Kidney glomerular epithelial cell (primary cell): Measurements from ENCODE around the gene LCN2.
"Not testable (repeated sequence)": the region's sequence is repeated elsewhere in the genome, so short reads cannot be mapped to it uniquely, and the experiment has no call there.

Source experiments
- DNase-seq: peaks from one replicate; lab custom pipeline; 2025; lab: John Stamatoyannopoulos, UW

The LCN2 gene

DNA sequence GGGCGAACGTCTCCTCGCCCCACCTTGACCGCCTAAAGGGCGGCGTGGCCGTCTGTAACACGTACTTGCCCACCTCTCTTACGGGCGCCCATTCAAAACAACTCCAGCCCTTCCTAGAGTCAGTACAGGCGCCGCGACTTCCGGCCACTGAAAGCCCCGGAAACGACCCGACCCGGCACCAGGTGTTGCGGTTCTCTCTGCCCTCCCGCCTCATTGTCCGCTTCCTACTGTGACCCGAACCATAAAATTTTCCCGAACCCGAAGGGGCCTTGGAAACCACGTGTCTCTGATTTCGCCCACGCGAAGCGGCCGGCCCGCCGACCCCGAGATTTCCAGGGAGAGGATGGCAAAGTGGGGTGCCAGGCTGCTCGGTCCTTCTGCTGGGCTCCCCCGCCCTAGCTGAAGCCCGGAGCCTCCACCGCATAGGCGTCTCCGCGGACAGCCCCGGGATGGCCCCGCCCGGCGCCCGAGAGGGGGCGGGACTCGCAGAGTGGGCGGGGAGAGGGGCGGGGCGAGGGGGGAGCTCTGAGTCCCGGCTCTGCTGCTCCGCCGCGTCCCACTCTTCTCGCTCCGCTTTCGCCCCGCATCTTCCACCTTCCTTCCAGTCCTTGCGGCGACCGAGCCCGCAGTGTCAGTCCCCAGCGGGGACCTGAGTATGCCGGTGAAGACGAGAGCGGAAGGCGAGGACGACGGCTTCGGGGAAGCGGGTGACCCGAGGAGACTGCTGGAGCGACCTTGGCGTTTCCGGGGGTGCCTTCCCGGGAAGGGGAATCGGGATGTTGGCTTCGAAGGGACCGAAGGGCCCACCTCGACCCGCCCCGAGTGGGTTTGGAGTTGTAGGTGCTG lies 21.0 kb upstream of the LCN2 start:
- DNase-seq, result peak; percentile 78

DNA sequence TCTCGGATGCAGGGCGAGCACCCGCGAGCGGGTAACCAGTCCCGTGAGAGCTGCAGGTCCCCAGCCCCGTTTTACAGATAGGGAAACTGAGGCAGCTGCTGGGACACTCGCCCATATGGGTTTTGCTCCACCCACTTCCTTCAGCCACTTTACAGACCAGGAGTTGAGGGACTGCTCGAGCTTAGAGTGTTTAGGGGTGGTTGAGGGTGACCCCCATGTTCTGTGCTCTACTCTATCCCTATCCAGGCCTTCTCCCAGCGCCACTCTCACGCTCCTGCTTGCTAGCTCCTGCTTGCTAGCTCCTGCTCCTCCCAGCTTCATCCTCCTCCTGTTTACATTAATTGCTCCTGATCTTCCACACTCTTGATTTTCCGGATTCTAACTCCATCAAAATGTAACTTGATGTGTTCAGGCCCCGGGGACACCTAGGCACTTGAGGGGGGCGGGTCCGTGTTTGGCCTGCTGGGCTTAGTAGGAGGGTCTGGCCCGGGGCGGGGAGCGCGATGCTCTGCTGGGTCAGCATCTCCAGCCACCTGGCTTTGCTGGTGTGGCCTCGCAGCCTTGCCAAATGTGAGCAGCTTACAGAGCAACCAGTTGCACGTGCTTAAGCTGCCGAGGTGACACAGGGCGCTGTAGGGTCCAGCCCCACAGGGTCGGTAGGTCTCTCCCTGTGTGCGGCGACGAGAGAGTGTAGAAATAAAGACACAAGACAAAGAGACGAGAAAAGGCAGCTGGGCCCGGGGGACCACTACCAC lies 20.2 kb upstream of the LCN2 start:
- DNase-seq, result no peak

DNA sequence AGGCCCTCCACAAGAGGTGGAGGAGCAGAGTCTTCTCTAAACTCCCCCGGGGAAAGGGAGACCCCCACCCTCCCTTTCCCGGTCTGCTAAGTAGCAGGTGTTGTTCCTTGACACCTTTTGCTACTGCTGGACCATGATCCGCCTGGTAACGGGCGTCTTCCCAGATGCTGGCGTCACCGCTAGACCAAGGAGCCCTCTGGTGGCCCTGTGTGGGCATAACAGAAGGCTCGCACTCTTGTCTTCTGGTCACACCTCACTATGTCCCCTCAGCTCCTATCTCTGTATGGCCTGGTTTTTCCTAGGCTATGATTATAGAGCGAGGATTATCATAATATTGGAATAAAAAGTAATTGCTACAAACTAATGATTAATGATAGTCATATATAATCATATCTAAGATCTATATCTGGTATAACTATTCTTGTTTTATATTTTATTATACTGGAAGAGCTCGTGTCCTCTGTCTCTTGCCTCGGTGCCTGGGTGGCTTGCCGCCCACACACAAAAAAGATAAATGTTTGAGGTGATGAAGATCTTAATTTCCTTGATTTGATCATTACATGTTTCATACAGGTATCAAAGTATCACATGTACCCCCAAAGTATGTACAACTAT lies 19.2 kb upstream of the LCN2 start:
- not testable (repeated sequence) for DNase-seq

GRCh38 chr9:128130651-128131050 lies 18.6 kb upstream of the LCN2 start:
- not testable (repeated sequence) for DNase-seq

DNA sequence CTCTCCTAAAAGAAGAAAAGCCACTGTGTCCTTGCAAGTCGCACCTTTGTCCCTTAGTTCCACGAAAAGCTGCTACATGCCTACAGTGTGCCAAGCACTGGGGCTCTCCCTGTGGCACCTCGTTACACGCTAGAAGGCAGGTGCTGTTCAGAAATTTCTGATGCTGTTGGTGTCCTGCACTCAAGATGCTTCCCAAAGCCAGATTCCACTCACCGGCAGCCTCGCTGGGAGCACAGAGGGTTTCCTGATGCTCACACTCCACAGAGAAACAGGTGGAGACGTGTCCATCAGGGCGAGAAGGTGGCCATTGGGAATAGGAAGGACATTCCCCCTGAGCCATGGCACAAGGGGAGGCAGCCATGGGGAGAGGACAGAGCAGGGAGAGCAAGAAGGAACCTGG lies 17.9 kb upstream of the LCN2 start:
- not testable (repeated sequence) for DNase-seq

- DNase-seq, result not testable (repeated sequence)
Observed at GRCh38 chr9:128132139-128132538, 17.1 kb upstream of the LCN2 start.

DNA sequence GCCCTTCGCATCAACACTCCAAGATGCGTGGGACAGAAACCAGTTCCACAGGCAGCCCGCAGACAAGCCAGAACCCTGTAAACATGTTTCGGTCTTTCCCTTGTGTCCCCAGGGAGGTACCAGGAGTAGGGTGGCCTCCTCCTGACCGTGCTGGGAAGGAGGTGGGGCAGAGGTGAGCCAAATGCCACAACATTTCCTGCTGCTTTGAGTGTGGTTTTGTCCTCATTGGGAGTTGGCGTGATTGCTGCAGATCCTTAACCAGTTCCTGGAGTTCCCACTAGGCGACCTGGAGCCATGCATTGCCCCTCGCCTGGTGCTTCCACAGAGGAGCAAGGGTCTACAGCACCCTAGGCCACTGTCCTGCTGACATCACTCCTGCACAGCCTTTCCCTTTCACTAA lies 13.7 kb upstream of the LCN2 start:
- DNase-seq, result not testable (repeated sequence)

GRCh38 chr9:128136816-128137793 lies 12.1 kb upstream of the LCN2 start:
- DNase-seq, result peak; percentile 63

DNA sequence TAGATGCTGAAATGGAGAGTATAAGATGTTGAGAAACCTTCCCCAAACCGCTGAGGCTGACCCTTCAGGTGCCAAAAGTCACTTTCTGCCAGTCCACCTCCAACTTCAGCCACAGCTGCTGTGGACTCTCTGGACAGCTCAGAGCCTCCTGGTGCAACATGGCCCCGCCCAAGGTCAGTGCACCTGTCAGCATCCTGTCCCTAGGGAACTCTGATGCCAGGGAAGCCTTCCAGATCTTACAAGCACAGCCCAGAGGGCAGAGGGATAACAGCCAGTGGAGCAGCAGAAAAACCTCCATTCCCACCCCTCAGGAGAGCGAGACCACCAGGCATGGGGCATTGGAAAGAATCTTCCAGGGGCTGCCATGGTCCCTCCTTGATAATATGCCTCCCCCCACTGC lies 11.3 kb upstream of the LCN2 start:
- no peak for DNase-seq

DNA sequence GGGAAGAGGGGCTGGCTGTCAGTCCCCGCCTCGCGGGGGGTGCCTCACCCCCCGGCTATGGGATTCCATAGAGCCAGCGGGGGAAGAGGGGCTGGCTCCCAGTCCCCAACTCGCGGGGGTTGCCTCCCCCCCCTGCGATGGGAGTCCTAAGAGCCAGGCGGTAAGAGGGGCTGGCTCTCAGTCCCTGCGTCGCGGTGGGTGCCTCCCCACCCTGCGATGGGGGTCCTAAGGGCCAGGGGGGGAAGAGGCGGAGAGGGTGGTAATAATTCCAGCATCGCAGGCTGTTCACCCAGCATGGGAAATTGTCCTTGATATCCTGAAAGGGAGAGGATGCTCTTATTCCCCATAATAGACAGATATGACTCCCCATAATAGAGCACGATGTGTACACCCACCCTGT lies 9.6 kb upstream of the LCN2 start:
- no peak for DNase-seq

- no peak for DNase-seq
Observed at GRCh38 chr9:128141604-128142003, 7.6 kb upstream of the LCN2 start.

GRCh38 chr9:128142061-128142460 lies 7.2 kb upstream of the LCN2 start:
- DNase-seq, result no peak

DNA sequence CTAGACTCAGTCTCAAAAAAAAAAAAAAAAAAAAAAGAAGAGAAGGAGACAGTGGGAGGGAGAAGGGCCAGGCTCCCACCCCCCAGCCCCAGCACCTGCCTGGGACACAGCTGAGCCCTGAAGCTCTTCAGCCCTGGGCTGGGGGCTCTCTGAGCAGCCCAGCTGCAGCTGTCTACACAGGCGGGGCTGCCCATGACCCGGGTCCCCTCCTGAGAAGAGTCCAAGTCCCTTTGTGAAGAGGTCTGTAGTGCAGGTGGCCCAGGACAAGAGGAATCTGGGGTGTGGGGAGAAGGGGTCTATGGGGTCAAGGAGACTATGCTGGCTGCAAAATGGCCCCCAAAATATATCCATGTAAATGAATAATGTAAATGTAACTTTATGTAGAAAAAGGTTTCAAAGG lies 6.7 kb upstream of the LCN2 start:
- no peak for DNase-seq

DNA sequence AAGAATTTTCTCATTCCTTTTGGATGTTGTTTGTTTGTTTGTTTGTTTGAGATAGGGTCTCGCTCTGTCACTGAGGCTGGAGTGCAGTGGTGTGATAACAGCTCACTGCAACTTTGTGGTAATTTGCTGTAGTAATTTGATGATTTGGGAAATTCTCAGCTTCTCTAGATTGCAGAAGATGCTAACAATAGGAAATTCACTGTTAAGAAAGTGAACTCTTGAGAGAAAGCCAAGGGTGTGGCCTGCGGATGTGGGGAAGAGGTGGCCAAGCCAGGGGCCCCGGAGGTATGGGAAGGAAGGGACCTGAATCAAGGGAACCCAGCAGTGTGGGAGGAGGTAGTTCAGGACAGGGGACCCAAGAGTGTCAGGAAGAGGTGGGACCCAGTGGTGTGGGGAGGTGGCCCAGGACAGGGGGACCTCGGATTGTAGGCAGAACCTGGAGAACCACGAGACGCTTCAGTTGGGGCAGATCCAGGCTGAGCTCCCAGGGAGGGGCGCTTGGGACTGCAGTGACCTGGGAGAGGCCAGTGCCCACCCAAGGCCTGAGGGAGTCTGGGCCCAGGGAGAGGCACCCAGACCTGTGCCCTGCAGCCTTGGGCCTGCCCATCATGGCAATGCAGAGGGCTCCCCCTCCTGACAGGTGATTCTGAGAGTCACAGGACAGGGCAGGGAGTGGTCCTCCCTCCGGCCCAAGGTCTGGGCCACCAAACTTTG lies 5.6 kb upstream of the LCN2 start:
- no peak for DNase-seq

DNA sequence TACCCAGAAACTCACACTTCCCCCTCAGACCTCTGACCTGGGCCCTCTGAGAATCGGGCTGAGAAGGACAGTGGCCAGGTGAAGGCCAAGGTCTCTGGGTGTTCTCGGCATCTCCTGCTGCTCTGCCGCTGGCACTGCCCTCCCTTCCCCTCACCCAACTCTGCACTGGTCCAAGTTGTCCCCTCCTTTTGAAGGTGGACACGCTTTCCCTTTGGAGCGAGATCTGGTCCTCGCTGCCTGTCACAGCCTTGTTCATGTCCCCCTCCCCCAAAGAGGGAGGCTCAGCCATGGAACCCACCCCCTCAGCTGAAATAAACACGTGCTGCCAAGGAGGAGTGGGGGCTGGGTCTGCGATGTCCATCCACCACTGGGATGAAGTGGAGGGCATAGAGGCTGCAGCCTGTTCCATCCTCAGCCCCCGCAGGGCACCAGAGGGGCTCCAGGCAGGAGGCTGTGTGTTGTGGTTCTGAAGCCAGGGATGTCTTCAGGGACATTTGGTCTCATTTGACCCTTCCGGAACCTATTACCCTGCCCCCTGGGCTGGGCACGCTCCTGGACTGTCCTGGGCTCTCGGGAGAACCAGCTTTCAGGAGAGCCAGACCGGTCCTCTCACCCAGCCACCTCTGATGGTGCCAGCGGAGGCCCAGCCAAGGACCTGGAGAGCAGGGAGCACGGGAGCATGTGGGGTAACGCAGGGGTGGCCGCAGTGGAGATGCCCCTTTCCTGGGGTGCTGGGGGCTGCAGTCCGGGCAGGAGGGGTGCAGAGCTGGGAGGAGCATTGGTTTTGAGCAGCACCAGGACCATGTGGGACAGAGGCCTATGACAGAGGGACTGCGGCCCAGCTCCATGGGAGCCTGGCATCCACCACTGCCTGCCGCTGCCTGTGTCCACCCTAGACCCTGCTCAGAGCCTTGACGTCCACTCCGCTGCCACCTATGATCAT lies 4.7 kb upstream of the LCN2 start:
- no peak for DNase-seq

DNA sequence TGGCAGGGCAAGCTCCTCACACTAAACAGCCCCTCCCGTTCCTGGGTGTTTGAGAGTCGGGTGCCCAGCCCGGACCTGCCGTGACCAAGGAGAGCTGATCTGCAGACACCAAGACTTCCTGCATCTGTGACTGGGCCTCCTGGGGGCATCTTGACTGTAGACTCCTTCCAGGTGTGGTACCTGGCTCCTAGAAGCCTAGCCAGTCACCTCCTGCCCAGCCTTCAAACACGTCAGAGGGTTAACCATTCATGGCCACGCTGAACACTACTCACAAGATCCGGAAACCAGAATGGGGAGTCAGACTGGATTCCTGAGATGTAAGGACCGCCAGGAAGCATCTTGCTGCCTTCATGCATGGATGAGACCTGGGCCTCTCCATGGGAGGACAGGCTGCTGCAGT lies 3.7 kb upstream of the LCN2 start:
- DNase-seq, result no peak

GRCh38 chr9:128145951-128146351 lies 3.3 kb upstream of the LCN2 start:
- DNase-seq, result no peak

DNA sequence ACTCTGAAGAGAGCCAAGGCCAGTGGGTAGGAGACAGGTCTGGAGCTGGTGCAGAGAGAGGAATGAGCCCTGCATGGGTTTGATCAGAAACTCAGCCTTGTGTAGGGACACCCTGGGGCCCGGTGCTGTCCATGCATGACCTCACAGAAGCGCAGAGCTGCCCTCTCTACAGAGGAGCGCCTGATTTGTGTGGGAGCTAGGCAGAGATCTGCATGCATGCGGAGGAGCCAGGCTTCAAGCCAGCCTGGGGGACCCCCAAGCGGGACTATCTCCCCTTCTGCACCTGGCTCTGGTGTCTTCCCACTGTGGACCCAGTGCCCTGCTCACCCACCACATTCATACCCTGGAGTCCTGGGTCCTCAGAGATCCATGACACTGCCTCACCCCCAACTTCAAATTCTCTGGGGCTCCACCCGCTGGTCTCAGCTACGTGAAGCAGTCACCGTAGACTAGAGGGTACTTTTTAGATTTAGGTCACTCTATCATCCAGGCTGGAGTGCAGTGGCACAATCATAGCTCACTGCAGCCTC lies 2.6 kb upstream of the LCN2 start:
- no peak for DNase-seq

DNA sequence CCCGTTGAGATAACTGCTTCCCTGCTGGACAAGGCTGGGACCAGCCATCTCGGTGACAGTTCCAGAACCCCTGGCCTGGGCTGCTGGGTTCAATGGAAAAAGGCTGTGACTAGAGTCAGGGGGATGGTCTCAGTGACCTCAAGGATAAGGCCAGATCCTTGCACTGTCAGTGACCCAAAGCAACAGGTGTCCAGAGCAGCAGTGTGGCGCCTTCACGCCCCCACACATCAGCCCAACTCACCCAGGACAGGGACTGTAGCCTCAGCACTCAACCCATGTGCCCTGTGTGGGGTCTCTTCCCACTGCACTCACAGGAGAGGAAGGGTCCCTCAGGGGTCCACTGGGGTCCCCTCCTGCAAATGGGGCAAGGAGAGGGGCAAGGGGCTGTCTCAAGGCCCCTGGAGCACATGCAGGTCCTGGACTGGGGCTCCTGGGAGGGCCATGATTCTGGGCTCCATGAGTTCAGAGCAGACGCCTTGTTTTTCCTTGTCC lies 698 bp upstream of the LCN2 start:
- DNase-seq, result no peak
